Endothelial cell of umbilical vein (primary cell): ENCODE data around the gene ZRANB1. TPM values are rescaled to one million over a fixed set of nuclear protein-coding genes. Genes with fewer than 3 reads are reported as not detected.

Source experiments
- BruUV-seq: library from RNA; stranded (reverse); fragments of 400-500 nt; replicated peaks from 2 replicates; lab custom pipeline; 2021; lab: Mats Ljungman, UMichigan
- CTCF ChIA-PET: fragments of 300-600, 350-600 bp; sonication (Branson Sonifier 250); formaldehyde crosslinking; loops from one replicate; lab custom pipeline; 2021; ENCODE audit warnings: antibody characterized with exemption, inconsistent platforms; lab: Charles Lee
- POLR2A ChIA-PET: fragments of 300-600, 350-600 bp; sonication (Branson Sonifier 250); formaldehyde crosslinking; loops from one replicate; lab custom pipeline; 2021; ENCODE audit warnings: antibody characterized with exemption, inconsistent platforms; lab: Charles Lee
- DNase-seq: peaks from one replicate; pipeline ENCODE4 v3.0.0-alpha.2; 2011; ENCODE audit warnings: low read depth, low spot score
- FAIRE-seq: peaks from 2 replicates; lab custom pipeline; 2011; peaks lifted over from hg19 to GRCh38; lab: Jason Lieb, UNC
- H2AFZ ChIP-seq: 2 replicates; pipeline ENCODE4 v1.6.0; 2012; ENCODE audit warnings: low read depth, low read length, control low read depth, inconsistent platforms
- H3K27ac ChIP-seq: 2 replicates; pipeline ENCODE4 v1.5.1; 2011; ENCODE audit warnings: low read depth, mild to moderate bottlenecking, control low read depth, low read length, moderate library complexity; ENCODE audit not compliant: insufficient read depth
- H3K27me3 ChIP-seq, 2 experiments: 2 replicates each; pipeline versions ENCODE4 v1.6.0 to v1.6.1; 2011; ENCODE audit warnings: low read length in 2 of 2, mixed read lengths in 1 of 2; ENCODE audit not compliant: control insufficient read depth in 2 of 2, insufficient read depth in 2 of 2
- H3K36me3 ChIP-seq, 2 experiments: 2 replicates in 1 of 2; 3 replicates in 1 of 2; pipeline ENCODE4 v1.5.1; 2011; ENCODE audit warnings: low read length in 2 of 2, mild to moderate bottlenecking in 1 of 2, moderate library complexity in 1 of 2; ENCODE audit not compliant: control insufficient read depth in 2 of 2, insufficient read depth in 2 of 2; ENCODE audit errors: extremely low read depth in 1 of 2
- H3K4me1 ChIP-seq: 3 replicates; pipeline ENCODE4 v1.5.1; 2011; ENCODE audit warnings: mild to moderate bottlenecking, low read length; ENCODE audit not compliant: control insufficient read depth, insufficient read depth; ENCODE audit errors: extremely low read depth
- H3K4me2 ChIP-seq: 2 replicates; pipeline ENCODE4 v1.6.1; 2011; ENCODE audit warnings: low read length, control low read depth, mixed read lengths; ENCODE audit not compliant: insufficient read depth
- H3K4me3 ChIP-seq, 3 experiments: fragments of 200-600 bp in 1 of 3; sonication (generic), shearing (Covaris generic) in 1 of 3; replicated peaks in 1 of 3; 2 replicates each; pipeline ENCODE4 v1.5.1; 2011 to 2016; ENCODE audit warnings: control low read depth in 3 of 3, low read length in 3 of 3, mild to moderate bottlenecking in 2 of 3, inconsistent platforms in 1 of 3, low read depth in 1 of 3, moderate library complexity in 1 of 3; ENCODE audit not compliant: insufficient read depth in 1 of 3
- H3K79me2 ChIP-seq: 2 replicates; pipeline ENCODE4 v1.6.0; 2012; ENCODE audit warnings: low read length, inconsistent platforms; ENCODE audit not compliant: control insufficient read depth, insufficient read depth
- H3K9ac ChIP-seq: replicated peaks from 2 replicates; pipeline ENCODE3; 2011; ENCODE audit warnings: low read length, control low read depth; ENCODE audit not compliant: insufficient read depth; ENCODE audit errors: extremely low read depth
- H3K9me1 ChIP-seq: replicated peaks from 3 replicates; pipeline ENCODE4 v1.6.0; 2011; ENCODE audit warnings: mild to moderate bottlenecking, low read length; ENCODE audit not compliant: control insufficient read depth, insufficient read depth; ENCODE audit errors: extremely low read depth
- H3K9me3 ChIP-seq: replicated peaks from 2 replicates; pipeline ENCODE4 v1.5.1; 2012; ENCODE audit warnings: low read length, inconsistent platforms; ENCODE audit not compliant: control insufficient read depth, insufficient read depth
- H4K20me1 ChIP-seq: replicated peaks from 2 replicates; pipeline ENCODE3; 2011; ENCODE audit warnings: mild to moderate bottlenecking, low read length; ENCODE audit not compliant: control insufficient read depth, insufficient read depth; ENCODE audit errors: extremely low read depth
- EZH2 ChIP-seq: IDR thresholded peaks from 2 replicates; pipeline ENCODE4 v1.6.1; 2012; ENCODE audit warnings: borderline replicate concordance, low read depth, mild to moderate bottlenecking, moderate library complexity, low read length, inconsistent platforms; ENCODE audit not compliant: severe bottlenecking
- FOS ChIP-seq: IDR thresholded peaks from 2 replicates; pipeline ENCODE4 v1.6.1; 2011; ENCODE audit warnings: mild to moderate bottlenecking, low read length, moderate library complexity, borderline replicate concordance; ENCODE audit not compliant: insufficient read depth
- GATA2 ChIP-seq: IDR thresholded peaks from 2 replicates; pipeline ENCODE4 v1.7.0; 2011; ENCODE audit warnings: low read depth, mild to moderate bottlenecking, moderate library complexity, mixed read lengths, low read length; ENCODE audit not compliant: insufficient read length, insufficient read depth
- JUN ChIP-seq: IDR thresholded peaks from 2 replicates; pipeline ENCODE4 v1.6.1; 2011; ENCODE audit warnings: borderline replicate concordance, low read depth; ENCODE audit not compliant: insufficient read length, insufficient read depth
- MAX ChIP-seq: IDR thresholded peaks from 2 replicates; pipeline ENCODE4 v1.6.1; 2011; ENCODE audit not compliant: insufficient read depth, insufficient read length
- MYC ChIP-seq: IDR thresholded peaks from one replicate; pipeline ENCODE4 v1.6.1; 2011; ENCODE audit warnings: mild to moderate bottlenecking, low read depth, low read length
- POLR2A ChIP-seq: IDR thresholded peaks from 2 replicates; pipeline ENCODE4 v1.6.1; 2012; ENCODE audit warnings: low read depth, mild to moderate bottlenecking, control low read depth, low read length
- POLR2AphosphoS5 ChIP-seq: IDR thresholded peaks from 2 replicates; pipeline ENCODE4 v1.6.1; 2012; ENCODE audit warnings: low read depth, mild to moderate bottlenecking, control low read depth, low read length, moderate library complexity; ENCODE audit not compliant: insufficient read depth
- dilution Hi-C: fragments of 300-500 bp; cut with MboI; formaldehyde crosslinking; loops from one replicate; pipeline ENCODE4 v1.15.0; 2019; ENCODE audit warnings: low sequenced_read_pairs; ENCODE audit not compliant: extremely low pct_ligation_motif_present
- intact Hi-C: fragments of 100-400 bp; cut with micrococcal nuclease; formaldehyde crosslinking; loops from one replicate; pipeline ENCODE4 v1.10.0; 2022
- polyA plus RNA-seq, 4 experiments: library from polyadenylated mRNA; depleted of rRNA in 3 of 4; stranded (reverse) in 3 of 4; unstranded in 1 of 4; fragments of >200 nt; gene quantifications; 2 replicates each; pipeline versions ENCODE4 v1.2.1 to v1.2.3, GENCODE V29; 2011 to 2012; ENCODE audit warnings: missing spikeins in 1 of 4
- total RNA-seq: library from RNA; stranded (reverse); gene quantifications from 2 replicates; pipeline ENCODE4 v1.2.3, GENCODE V29; 2021
- TF ChIP-seq, protein P1 (sequence below), 2 donors: IDR thresholded peaks; 1 replicate in 1 of 2; 2 replicates in 1 of 2; pipeline ENCODE4 v1.5.1; 2011; ENCODE audit warnings: low read length in 2 of 2, mild to moderate bottlenecking in 2 of 2, moderate library complexity in 2 of 2, control low read depth in 1 of 2, inconsistent platforms in 1 of 2, low read depth in 1 of 2; ENCODE audit not compliant: insufficient read depth in 1 of 2; ENCODE audit errors: extremely low read depth in 1 of 2

ZRANB1 gene
- total and polyA plus RNA-seq, 2 donors (not counting 3 experiments of a cell fraction or from before 2014, with no cell fraction given): 6.2 to 17.7 TPM

DNA sequence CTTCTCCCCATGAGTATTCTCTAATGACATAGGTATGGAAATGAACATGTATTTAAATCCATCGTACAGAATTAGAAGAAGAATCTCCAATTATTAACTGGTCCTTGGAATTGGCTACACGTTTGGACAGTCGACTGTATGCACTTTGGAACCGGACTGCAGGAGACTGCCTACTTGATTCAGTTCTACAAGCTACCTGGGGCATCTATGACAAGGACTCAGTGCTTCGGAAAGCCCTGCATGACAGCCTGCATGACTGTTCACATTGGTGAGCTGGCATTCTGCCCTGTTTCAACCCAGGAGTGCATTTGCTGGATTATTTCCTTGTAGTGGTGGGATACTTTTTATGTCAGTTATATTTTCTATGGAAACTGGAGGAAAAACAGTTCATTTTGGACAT is 32.2 kb downstream of the ZRANB1 start:
- Histone ChIP-seq H3K79me2 (peaks cover 3% of the 10 kb centered on the region), H3K27me3 (no peaks in the 10 kb centered on the region), H3K9ac (no peak overlapping the region), H3K4me3 (no peak overlapping the region), H3K9me3 (no peaks in the 10 kb centered on the region), H2AFZ (no peak overlapping the region), H3K4me1 (peaks cover 16% of the 10 kb centered on the region), H3K4me2 (no peak overlapping the region), H3K9me1 (no peaks in the 10 kb centered on the region), H4K20me1 (peaks cover 10% of the 10 kb centered on the region), H3K27ac (no peak overlapping the region), H3K36me3 (peaks cover 4 to 6% of the 10 kb centered on the region in 2 experiments)
- CTCF ChIA-PET: interaction anchor here (0.5 to 2.1 kb wide), 5 partner anchors 9 to 74 kb away, joined by 3 to 8 read pairs (median 3); no protein-coding TSS in a partner anchor
- no TSS peak for BruUV-seq
- DNase-seq: no peak
- TF ChIP-seq POLR2AphosphoS5 (no peak), GATA2 (no peak), FOS (no peak), EZH2 (no peak), JUN (no peak), MYC (no peak), MAX (no peak), POLR2A (no peak)
- TF ChIP-seq, protein P1, sequence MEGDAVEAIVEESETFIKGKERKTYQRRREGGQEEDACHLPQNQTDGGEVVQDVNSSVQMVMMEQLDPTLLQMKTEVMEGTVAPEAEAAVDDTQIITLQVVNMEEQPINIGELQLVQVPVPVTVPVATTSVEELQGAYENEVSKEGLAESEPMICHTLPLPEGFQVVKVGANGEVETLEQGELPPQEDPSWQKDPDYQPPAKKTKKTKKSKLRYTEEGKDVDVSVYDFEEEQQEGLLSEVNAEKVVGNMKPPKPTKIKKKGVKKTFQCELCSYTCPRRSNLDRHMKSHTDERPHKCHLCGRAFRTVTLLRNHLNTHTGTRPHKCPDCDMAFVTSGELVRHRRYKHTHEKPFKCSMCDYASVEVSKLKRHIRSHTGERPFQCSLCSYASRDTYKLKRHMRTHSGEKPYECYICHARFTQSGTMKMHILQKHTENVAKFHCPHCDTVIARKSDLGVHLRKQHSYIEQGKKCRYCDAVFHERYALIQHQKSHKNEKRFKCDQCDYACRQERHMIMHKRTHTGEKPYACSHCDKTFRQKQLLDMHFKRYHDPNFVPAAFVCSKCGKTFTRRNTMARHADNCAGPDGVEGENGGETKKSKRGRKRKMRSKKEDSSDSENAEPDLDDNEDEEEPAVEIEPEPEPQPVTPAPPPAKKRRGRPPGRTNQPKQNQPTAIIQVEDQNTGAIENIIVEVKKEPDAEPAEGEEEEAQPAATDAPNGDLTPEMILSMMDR (IDR thresholded peaks at IDR 0.05; ENCODE audit: extremely low read depth in 1 of 2, insufficient read depth in 1 of 2, low read depth in 1 of 2, low read length in 2 of 2): no peak
- intact Hi-C loops: no loop called here
- POLR2A ChIA-PET: no interaction called here
- no peak for FAIRE-seq
- dilution Hi-C loops: no loop called here
